Uterus (tissue), 4 donors: ENCODE results near the gene SPP2. TPM values are rescaled to one million over a fixed set of nuclear protein-coding genes. Genes with fewer than 3 reads are reported as not detected.

Source experiments
- DNase-seq, 2 donors: peaks; one replicate each; pipeline ENCODE4 v3.0.0-alpha.2; 2019 to 2020
- H3K27ac ChIP-seq, 2 donors: fragments of 200-600 bp; sonication (generic); 1 replicate in 1 of 2; 2 replicates in 1 of 2; pipeline ENCODE4 v1.5.1; 2016 to 2018
- H3K27me3 ChIP-seq, 2 donors: fragments of 200-600 bp; sonication (generic); one replicate each; pipeline ENCODE4 v1.5.1; 2018 to 2019; ENCODE audit warnings: control low read depth in 1 of 2
- H3K36me3 ChIP-seq, 2 donors: fragments of 200-600 bp; sonication (generic); one replicate each; pipeline ENCODE4 v1.5.1; 2019; ENCODE audit warnings: control low read depth in 1 of 2
- H3K4me1 ChIP-seq, 2 donors: fragments of 200-600 bp; sonication (generic); one replicate each; pipeline ENCODE4 v1.5.1; 2018 to 2019; ENCODE audit warnings: control low read depth in 1 of 2
- H3K4me3 ChIP-seq, 2 donors: fragments of 200-600 bp; sonication (generic); 1 replicate in 1 of 2; 2 replicates in 1 of 2; pipeline ENCODE4 v1.5.1; 2018 to 2019; ENCODE audit warnings: mild to moderate bottlenecking in 1 of 2
- H3K9me3 ChIP-seq, 2 donors: fragments of 200-600 bp; sonication (generic); one replicate each; pipeline ENCODE4 v1.5.1; 2019; ENCODE audit warnings: control low read depth in 1 of 2
- CTCF ChIP-seq, 4 experiments: fragments of 200-600 bp in 2 of 4; fragments of 450-650 bp in 2 of 4; sonication (generic) in 2 of 4; IDR thresholded peaks; one replicate each; pipeline ENCODE4 v1.5.1; 2016 to 2019; ENCODE audit warnings: antibody characterized with exemption in 4 of 4, mild to moderate bottlenecking in 2 of 4, moderate library complexity in 1 of 4
- POLR2A ChIP-seq, 2 donors: fragments of 450-650 bp; IDR thresholded peaks; one replicate each; pipeline ENCODE4 v1.6.1; 2016; ENCODE audit warnings: antibody characterized with exemption in 2 of 2, mild to moderate bottlenecking in 1 of 2, moderate library complexity in 1 of 2
- intact Hi-C: fragments of 100-400 bp; cut with DNase I; formaldehyde crosslinking; loops from one replicate; pipeline ENCODE4 v1.15.1; 2023; ENCODE audit warnings: low total_unique reads
- total RNA-seq, 4 donors: library from RNA; depleted of rRNA in 3 of 4; stranded (reverse); fragments of >200 nt in 3 of 4; gene quantifications; one replicate each; pipeline versions ENCODE4 v1.1.0 to v1.2.4, GENCODE V29; 2014 to 2023
- donor health status: DM: yes; HTN: yes; CAD: no.

SPP2 gene
- total RNA-seq, 4 donors from 2014 or later, result 1.3 TPM; not detected in 3

GRCh38 chr2:234091432-234091879, 41.0 kb downstream of the SPP2 start:
- no peak for DNase-seq
- no peaks in the 10 kb centered on the region for H3K36me3 ChIP-seq
- H3K9me3 ChIP-seq, result no peaks in the 10 kb centered on the region
- intact Hi-C loops, result no loop called here
- no peaks in the 10 kb centered on the region for H3K4me1 ChIP-seq
- no peak overlapping the region for H3K27ac ChIP-seq
- H3K27me3 ChIP-seq, result no peaks in the 10 kb centered on the region
- no peak overlapping the region for H3K4me3 ChIP-seq
- no peak for TF ChIP-seq CTCF (IDR thresholded peaks at IDR 0.05)
- TF ChIP-seq POLR2A (IDR thresholded peaks at IDR 0.05), result no peak

DNA sequence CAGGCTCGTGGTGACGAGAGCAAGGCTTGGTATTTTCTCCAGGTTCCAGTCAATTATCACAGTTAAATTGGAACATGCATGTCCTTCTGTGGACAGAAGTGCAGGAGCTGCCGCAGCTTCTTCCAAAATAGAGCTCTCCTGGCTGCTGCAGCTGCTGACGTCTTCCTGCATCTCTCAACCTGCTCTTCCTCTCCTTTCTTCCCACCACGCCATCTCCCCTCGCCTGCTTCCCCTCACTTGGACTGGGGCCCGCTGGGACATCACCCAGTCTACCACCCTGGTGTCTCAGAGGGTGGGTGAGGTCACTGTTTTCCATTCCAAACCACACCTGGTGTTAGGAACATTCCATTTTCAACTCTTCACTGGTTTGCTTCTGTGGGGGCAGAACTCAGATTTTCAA, 41.4 kb downstream of the SPP2 start:
- H3K4me3 ChIP-seq, result no peak overlapping the region
- H3K27ac ChIP-seq, result no peak overlapping the region
- H3K9me3 ChIP-seq, result no peaks in the 10 kb centered on the region
- no peaks in the 10 kb centered on the region for H3K27me3 ChIP-seq
- intact Hi-C loops, result no loop called here
- H3K4me1 ChIP-seq, result no peaks in the 10 kb centered on the region
- TF ChIP-seq CTCF (IDR thresholded peaks at IDR 0.05), result no peak
- TF ChIP-seq POLR2A (IDR thresholded peaks at IDR 0.05), result no peak
- no peak for DNase-seq
- no peaks in the 10 kb centered on the region for H3K36me3 ChIP-seq

- H3K27ac ChIP-seq, result no peak overlapping the region
- no peaks in the 10 kb centered on the region for H3K36me3 ChIP-seq
- H3K4me3 ChIP-seq, result no peak overlapping the region
- no peaks in the 10 kb centered on the region for H3K9me3 ChIP-seq
- TF ChIP-seq POLR2A (IDR thresholded peaks at IDR 0.05) (no peak), CTCF (IDR thresholded peaks at IDR 0.05) (no peak)
- intact Hi-C loops, result no loop called here
- no peaks in the 10 kb centered on the region for H3K27me3 ChIP-seq
- DNase-seq, result no peak
- no peaks in the 10 kb centered on the region for H3K4me1 ChIP-seq
These were observed 41.8 kb downstream of the SPP2 start for GRCh38 chr2:234092344-234092743.

GRCh38 chr2:234095301-234095700, 44.8 kb downstream of the SPP2 start:
- Histone ChIP-seq H3K27ac (no peak overlapping the region), H3K27me3 (no peaks in the 10 kb centered on the region), H3K4me1 (no peaks in the 10 kb centered on the region), H3K9me3 (no peaks in the 10 kb centered on the region), H3K4me3 (no peak overlapping the region), H3K36me3 (no peaks in the 10 kb centered on the region)
- DNase-seq, result no peak
- TF ChIP-seq CTCF (IDR thresholded peaks at IDR 0.05) (no peak), POLR2A (IDR thresholded peaks at IDR 0.05) (no peak)
- intact Hi-C loops, result no loop called here

- Histone ChIP-seq H3K36me3 (no peaks in the 10 kb centered on the region), H3K4me1 (no peaks in the 10 kb centered on the region), H3K4me3 (no peak overlapping the region), H3K27me3 (no peaks in the 10 kb centered on the region), H3K9me3 (no peaks in the 10 kb centered on the region), H3K27ac (no peak overlapping the region)
- TF ChIP-seq CTCF (IDR thresholded peaks at IDR 0.05) (no peak), POLR2A (IDR thresholded peaks at IDR 0.05) (no peak)
- intact Hi-C loops, result no loop called here
- DNase-seq, result no peak
These were observed 45.7 kb downstream of the SPP2 start for GRCh38 chr2:234096164-234096563.
